ENCODE data around the gene GSG1L2. TPM values are rescaled to one million over a fixed set of nuclear protein-coding genes. Genes with fewer than 3 reads are reported as not detected.

The GSG1L2 gene
- total RNA-seq, 6 experiments from 2014 or later = not detected

GRCh38 chr17:9839433-9839832 lies 17.6 kb upstream of the GSG1L2 start:
- no peaks in the 10 kb centered on the region for H3K36me3 ChIP-seq
- H3K27me3 ChIP-seq = no peaks in the 10 kb centered on the region
- 53% methylated on average over 4 of the region's 4 CpGs for WGBS (ENCODE audit: insufficient coverage, low coverage, low lambda C conversion rate, missing lambda C conversion rate)
- H3K9me3 ChIP-seq = no peaks in the 10 kb centered on the region
- ATAC-seq = no peak
- H3K4me3 ChIP-seq = no peak overlapping the region
- TF ChIP-seq CTCF (IDR thresholded peaks at IDR 0.05) = no peak
- peaks cover 0 to 5% (median 3%) of the 10 kb centered on the region in 4 donors for H3K4me1 ChIP-seq
- no peak for DNase-seq
- intact Hi-C loops (cut with DNase I) = no loop called here
- no peak overlapping the region for H3K27ac ChIP-seq

GRCh38 chr17:9837551-9838471 lies 15.9 kb upstream of the GSG1L2 start:
- Histone ChIP-seq H3K27me3 (no peaks in the 10 kb centered on the region), H3K4me1 (peaks cover 0 to 5% (median 3%) of the 10 kb centered on the region in 4 donors), H3K36me3 (no peaks in the 10 kb centered on the region), H3K4me3 (no peak overlapping the region), H3K27ac (no peak overlapping the region), H3K9me3 (no peaks in the 10 kb centered on the region)
- WGBS (ENCODE audit: insufficient coverage, low coverage, low lambda C conversion rate, missing lambda C conversion rate) = 61% methylated on average over 9 of the region's 11 CpGs
- peak in 1 of 3 donors; percentile 29 for DNase-seq
- intact Hi-C loops (cut with DNase I) = no loop called here
- peak in 2 of 4 donors; percentile 16 to 18 for ATAC-seq
- no peak for TF ChIP-seq POLR2A (IDR thresholded peaks at IDR 0.05)
- no peak for TF ChIP-seq CTCF (IDR thresholded peaks at IDR 0.05)

GRCh38 chr17:9833922-9834321 lies 12.0 kb upstream of the GSG1L2 start:
- whole genome bisulfite sequencing (ENCODE audit: insufficient coverage, low coverage, low lambda C conversion rate, missing lambda C conversion rate) = 85% methylated on average over 4 of the region's 4 CpGs
- no peak overlapping the region for H3K27ac ChIP-seq
- H3K4me3 ChIP-seq = no peak overlapping the region
- ATAC-seq (no peak), DNase-seq (no peak)
- H3K27me3 ChIP-seq = no peaks in the 10 kb centered on the region
- TF ChIP-seq POLR2A (IDR thresholded peaks at IDR 0.05) (no peak), CTCF (IDR thresholded peaks at IDR 0.05) (no peak)
- no peaks in the 10 kb centered on the region for H3K4me1 ChIP-seq
- H3K36me3 ChIP-seq = no peaks in the 10 kb centered on the region
- H3K9me3 ChIP-seq = no peaks in the 10 kb centered on the region
- intact Hi-C loops (cut with DNase I) = no loop called here

- no peak for DNase-seq
- intact Hi-C loops (cut with DNase I) = no loop called here
- Histone ChIP-seq H3K36me3 (no peaks in the 10 kb centered on the region), H3K27ac (no peak overlapping the region), H3K27me3 (no peaks in the 10 kb centered on the region), H3K9me3 (no peaks in the 10 kb centered on the region), H3K4me1 (no peaks in the 10 kb centered on the region), H3K4me3 (no peak overlapping the region)
- TF ChIP-seq CTCF (IDR thresholded peaks at IDR 0.05) = no peak
- WGBS (ENCODE audit: insufficient coverage, low coverage, low lambda C conversion rate, missing lambda C conversion rate) = 66% methylated on average over 2 of the region's 2 CpGs
- no peak for ATAC-seq
Measured at GRCh38 chr17:9830711-9831110, 8.8 kb upstream of the GSG1L2 start.

All from right lobe of liver (tissue), 6 donors.